Right lobe of liver (tissue), 4 donors: ENCODE results near the gene ZFYVE1.

ENCODE experiments used
- CTCF ChIP-seq, 4 donors: fragments of 200-600 bp in 3 of 4; fragments of 450-650 bp in 1 of 4; IDR thresholded peaks; one replicate each; pipeline versions ENCODE4 v1.5.1 to v1.8.0; 2016 to 2022; ENCODE audit warnings: antibody characterized with exemption in 4 of 4, mild to moderate bottlenecking in 2 of 4
- POLR2A ChIP-seq: fragments of 450-650 bp; IDR thresholded peaks from one replicate; pipeline ENCODE4 v1.6.1; 2017; ENCODE audit warnings: antibody characterized with exemption, mild to moderate bottlenecking
- donor health status: DM: no; HTN: no; CAD: no.
- donor health status: DM: no; HTN: no; CAD: no.
- donor health status: DM: no; HTN: yes; CAD: no.

GRCh38 chr14:73049428-73049827, 22.5 kb upstream of the ZFYVE1 start:
- TF ChIP-seq POLR2A (no peak), CTCF (IDR thresholded peaks at IDR 0.05) (no peak)
